VCaP (cell line): ENCODE data around the gene INSM2.

Experiments used
- H3K27ac ChIP-seq: fragments of 450-650 bp; 2 replicates; pipeline ENCODE4 v1.5.1; 2017
- CTCF ChIP-seq: fragments of 450-650 bp; conservative IDR thresholded peaks from 2 replicates; pipeline ENCODE4 v1.5.1; 2017; ENCODE audit warnings: mild to moderate bottlenecking, moderate library complexity

The INSM2 gene

GRCh38 chr14:35533357-35534207, at the start of gene INSM2:
TSS of gene INSM2 (plus strand) at chr14:35534164. CDS start at chr14:35534253, 89 bp downstream.
- no peak for TF ChIP-seq CTCF
- peak within 1 kb of the TSS; percentile 84 for H3K27ac ChIP-seq

- no peak for TF ChIP-seq CTCF
- H3K27ac ChIP-seq = no peak overlapping the region
Measured at GRCh38 chr14:35492569-35493014, 41.4 kb upstream of the INSM2 start.

GRCh38 chr14:35495278-35495677, 38.7 kb upstream of the INSM2 start:
- H3K27ac ChIP-seq = no peak overlapping the region
- TF ChIP-seq CTCF = no peak

GRCh38 chr14:35499180-35499579, 34.8 kb upstream of the INSM2 start:
- no peak for TF ChIP-seq CTCF
- H3K27ac ChIP-seq = no peak overlapping the region

- peak overlapping the region; percentile 91 for H3K27ac ChIP-seq
- TF ChIP-seq CTCF = no peak
Measured at GRCh38 chr14:35503646-35504045, 30.3 kb upstream of the INSM2 start.

GRCh38 chr14:35504260-35504659, 29.7 kb upstream of the INSM2 start:
- peak overlapping the region; percentile 91 for H3K27ac ChIP-seq
- no peak for TF ChIP-seq CTCF

GRCh38 chr14:35506461-35506860, 27.5 kb upstream of the INSM2 start:
- TF ChIP-seq CTCF = no peak
- peak overlapping the region; percentile 91 for H3K27ac ChIP-seq
